Stimulated activated CD8-positive, alpha-beta memory T cell treated with anti-CD3 and anti-CD28 coated beads, Interleukin-4, amount 100 ng/mL, for 1 hour (primary cell): Measurements from ENCODE around the gene ZNF117.
"Not testable (repeated sequence)": the region's sequence is repeated elsewhere in the genome, so short reads cannot be mapped to it uniquely, and the experiment has no call there.

Experiments used
- DNase-seq, 2 donors: peaks; one replicate each; pipeline ENCODE4 v3.0.0-alpha.2; 2020; ENCODE audit warnings: low read depth in 2 of 2, low spot score in 1 of 2

ZNF117 gene

DNA sequence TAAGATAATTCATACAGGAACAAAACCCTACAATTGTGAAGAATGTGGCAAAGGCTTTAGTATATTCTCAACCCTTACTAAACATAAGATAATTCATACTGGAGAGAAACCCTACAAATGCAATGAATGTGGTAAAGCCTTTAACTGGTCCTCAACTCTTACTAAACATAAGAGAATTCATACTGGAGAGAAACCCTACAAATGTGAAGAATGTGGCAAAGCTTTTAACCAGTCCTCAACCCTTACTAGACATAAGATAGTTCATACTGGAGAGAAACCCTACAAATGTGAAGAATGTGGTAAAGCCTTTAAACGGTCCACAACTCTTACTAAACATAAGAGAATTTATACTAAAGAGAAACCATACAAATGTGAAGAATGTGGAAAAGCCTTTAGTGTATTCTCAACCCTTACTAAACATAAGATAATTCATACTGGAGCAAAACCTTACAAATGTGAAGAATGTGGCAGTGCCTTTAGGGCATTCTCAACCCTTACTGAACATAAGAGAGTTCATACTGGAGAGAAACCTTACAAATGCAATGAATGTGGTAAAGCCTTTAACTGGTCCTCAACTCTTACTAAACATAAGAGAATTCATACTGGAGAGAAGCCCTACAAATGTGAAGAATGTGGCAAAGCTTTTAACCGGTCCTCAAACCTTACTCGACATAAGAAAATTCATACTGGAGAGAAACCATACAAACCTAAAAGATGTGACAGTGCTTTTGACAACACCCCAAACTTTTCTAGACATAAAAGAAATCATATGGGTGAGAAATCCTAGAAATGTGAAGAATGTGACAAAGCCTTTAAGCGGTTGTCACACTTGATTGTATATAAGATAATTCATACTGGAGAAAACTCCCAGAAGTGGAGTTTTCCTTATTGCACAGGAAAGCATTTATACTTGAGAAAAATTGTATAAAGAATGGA is 62.3 kb downstream of the ZNF117 start:
- DNase-seq = not testable (repeated sequence)
